NCI-H128 (cell line): Measurements from ENCODE around the gene ELFN2.

Source experiments
- DNase-seq: peaks from one replicate; lab custom pipeline; 2025; ENCODE audit not compliant: unreplicated experiment; lab: John Stamatoyannopoulos, UW

The ELFN2 gene

GRCh38 chr22:37390075-37390474 is 37.2 kb downstream of the ELFN2 start:
- DNase-seq, result no peak

- no peak for DNase-seq
These were observed 38.7 kb downstream of the ELFN2 start for GRCh38 chr22:37388538-37388937.

- DNase-seq, result no peak
These were observed 39.5 kb downstream of the ELFN2 start for GRCh38 chr22:37387793-37388192.

- DNase-seq, result no peak
These were observed 40.8 kb downstream of the ELFN2 start for GRCh38 chr22:37386441-37386840.

GRCh38 chr22:37384691-37385090 is 42.6 kb downstream of the ELFN2 start:
- no peak for DNase-seq

- DNase-seq, result no peak
These were observed 43.9 kb downstream of the ELFN2 start for GRCh38 chr22:37383341-37383740.

- DNase-seq, result no peak
These were observed 45.8 kb downstream of the ELFN2 start for GRCh38 chr22:37381489-37381888.

- no peak for DNase-seq
These were observed 47.6 kb downstream of the ELFN2 start for GRCh38 chr22:37379722-37380121.

GRCh38 chr22:37379085-37379484 is 48.2 kb downstream of the ELFN2 start:
- DNase-seq, result no peak

- no peak for DNase-seq
These were observed 48.6 kb downstream of the ELFN2 start for GRCh38 chr22:37378642-37379058.

GRCh38 chr22:37377927-37378326 is 49.4 kb downstream of the ELFN2 start:
- DNase-seq, result no peak

GRCh38 chr22:37377138-37377537 is 50.1 kb downstream of the ELFN2 start:
- no peak for DNase-seq

GRCh38 chr22:37376643-37377042 is 50.6 kb downstream of the ELFN2 start:
- DNase-seq, result no peak

GRCh38 chr22:37375801-37376200 is 51.5 kb downstream of the ELFN2 start:
- no peak for DNase-seq

- DNase-seq, result no peak
These were observed 52.7 kb downstream of the ELFN2 start for GRCh38 chr22:37374571-37374970.

GRCh38 chr22:37373451-37373850 is 53.8 kb downstream of the ELFN2 start:
- no peak for DNase-seq

- DNase-seq, result no peak
These were observed 55.4 kb downstream of the ELFN2 start for GRCh38 chr22:37371911-37372310.

- no peak for DNase-seq
These were observed 55.8 kb downstream of the ELFN2 start for GRCh38 chr22:37371491-37371890.

GRCh38 chr22:37370306-37370979 is 56.8 kb downstream of the ELFN2 start:
- no peak for DNase-seq

GRCh38 chr22:37369483-37369882 is 57.8 kb downstream of the ELFN2 start:
- DNase-seq, result no peak

- DNase-seq, result no peak
These were observed 59.2 kb downstream of the ELFN2 start for GRCh38 chr22:37368058-37368457.

GRCh38 chr22:37366601-37367000 is 60.7 kb downstream of the ELFN2 start:
- no peak for DNase-seq

- DNase-seq, result no peak
These were observed 61.3 kb downstream of the ELFN2 start for GRCh38 chr22:37365950-37366349.
